SH-SY5Y (cell line): ENCODE measurements around the gene ALDH18A1.

Experiments
- GATA2 ChIP-seq: IDR thresholded peaks from 2 replicates; pipeline ENCODE4 v1.6.1; 2011; ENCODE audit warnings: mild to moderate bottlenecking, low read depth, low read length
- GATA3 ChIP-seq: IDR thresholded peaks from 2 replicates; pipeline ENCODE4 v1.6.1; 2011; ENCODE audit warnings: low read depth, mild to moderate bottlenecking, low read length, moderate library complexity

GRCh38 chr10:95664543-95664942 is 8.0 kb upstream of the ALDH18A1 start:
- TF ChIP-seq GATA2 (no peak), GATA3 (no peak)
